Trophoblast cell (in vitro differentiated cells and primary cell): ENCODE measurements around the gene GFRA1.

Experiments used
- DNase-seq, 2 donors: peaks; one replicate each; pipeline ENCODE4 v3.0.0-alpha.2; 2016
- H2AFZ ChIP-seq: 2 replicates; pipeline ENCODE4 v1.6.1; 2013; ENCODE audit warnings: low read length, moderate library complexity, mild to moderate bottlenecking; ENCODE audit not compliant: insufficient read depth, poor library complexity
- H2AK5ac ChIP-seq: 2 replicates; pipeline ENCODE4 v1.6.1; 2013; ENCODE audit warnings: mild to moderate bottlenecking, low read length
- H2BK120ac ChIP-seq: 2 replicates; pipeline ENCODE4 v1.6.1; 2013; ENCODE audit warnings: low read length, mild to moderate bottlenecking, moderate library complexity; ENCODE audit not compliant: insufficient read depth, poor library complexity
- H2BK12ac ChIP-seq: 2 replicates; pipeline ENCODE4 v1.6.1; 2013; ENCODE audit warnings: mild to moderate bottlenecking, low read length, moderate library complexity
- H2BK5ac ChIP-seq: 2 replicates; pipeline ENCODE4 v1.6.1; 2013; ENCODE audit warnings: low read length, low read depth, moderate library complexity, mild to moderate bottlenecking; ENCODE audit not compliant: poor library complexity
- H3K14ac ChIP-seq: 2 replicates; pipeline ENCODE4 v1.6.1; 2013; ENCODE audit warnings: mild to moderate bottlenecking, low read length
- H3K18ac ChIP-seq: 2 replicates; pipeline ENCODE4 v1.6.1; 2013; ENCODE audit warnings: mild to moderate bottlenecking, low read length
- H3K23ac ChIP-seq: 2 replicates; pipeline ENCODE4 v1.6.1; 2013; ENCODE audit warnings: low read length
- H3K27ac ChIP-seq: 2 replicates; pipeline ENCODE4 v1.5.1; 2013; ENCODE audit warnings: low read depth, mild to moderate bottlenecking, inconsistent platforms, low read length, moderate library complexity
- H3K27me3 ChIP-seq: 2 replicates; pipeline ENCODE4 v1.6.1; 2013; ENCODE audit warnings: inconsistent platforms, mild to moderate bottlenecking, low read length, moderate library complexity; ENCODE audit not compliant: insufficient read depth
- H3K36me3 ChIP-seq, 2 experiments: 1 replicate in 1 of 2; 2 replicates in 1 of 2; pipeline ENCODE4 v1.6.1; 2013; ENCODE audit warnings: low read length in 2 of 2, mild to moderate bottlenecking in 2 of 2, moderate library complexity in 1 of 2; ENCODE audit not compliant: insufficient read depth in 2 of 2, control insufficient read depth in 1 of 2
- H3K4ac ChIP-seq: 2 replicates; pipeline ENCODE4 v1.6.1; 2013; ENCODE audit warnings: low read depth, mild to moderate bottlenecking, low read length, moderate library complexity
- H3K4me1 ChIP-seq, 2 experiments: 1 replicate in 1 of 2; 2 replicates in 1 of 2; pipeline ENCODE4 v1.6.1; 2013; ENCODE audit warnings: low read length in 2 of 2, mild to moderate bottlenecking in 2 of 2, moderate library complexity in 1 of 2; ENCODE audit not compliant: insufficient read depth in 2 of 2, control insufficient read depth in 1 of 2
- H3K4me2 ChIP-seq: 2 replicates; pipeline ENCODE4 v1.6.1; 2013; ENCODE audit warnings: inconsistent platforms, mild to moderate bottlenecking, low read length, moderate library complexity
- H3K4me3 ChIP-seq: 2 replicates; pipeline ENCODE4 v1.5.1; 2013; ENCODE audit warnings: mild to moderate bottlenecking, low read depth, low read length, inconsistent platforms
- H3K79me1 ChIP-seq: one replicate; pipeline ENCODE4 v1.6.1; 2013; ENCODE audit warnings: low read length
- H3K79me2 ChIP-seq: 2 replicates; pipeline ENCODE4 v1.6.1; 2013; ENCODE audit warnings: low read length, mild to moderate bottlenecking; ENCODE audit not compliant: control insufficient read depth, insufficient read depth, poor library complexity
- H3K9ac ChIP-seq: 2 replicates; pipeline ENCODE4 v1.6.1; 2013; ENCODE audit warnings: mild to moderate bottlenecking, low read length
- H3K9me3 ChIP-seq: 2 replicates; pipeline ENCODE4 v1.6.1; 2013; ENCODE audit warnings: low read depth, mild to moderate bottlenecking, control low read depth, inconsistent platforms, low read length; ENCODE audit not compliant: insufficient read depth
- H4K12ac ChIP-seq: 2 replicates; pipeline ENCODE4 v1.6.1; 2013; ENCODE audit warnings: low read depth, mild to moderate bottlenecking, low read length, moderate library complexity
- H4K8ac ChIP-seq: 2 replicates; pipeline ENCODE4 v1.6.1; 2013; ENCODE audit warnings: low read depth, mild to moderate bottlenecking, low read length, moderate library complexity
- H4K91ac ChIP-seq: one replicate; pipeline ENCODE4 v1.6.1; 2013; ENCODE audit warnings: low read depth, mild to moderate bottlenecking, low read length, moderate library complexity
- WGBS: extraction: QIAGEN DNeasy Blood & Tissue Kit; methylation state at CpG from one replicate; pipeline ENCODE4 v1.1.7; 2013; ENCODE audit warnings: missing lambda C conversion rate; ENCODE audit not compliant: insufficient read length, insufficient coverage; ENCODE audit errors: extremely low coverage; 5-methylcytosine and 5-hydroxymethylcytosine counted together

GFRA1 gene

GRCh38 chr10:116070743-116071320 lies 202.2 kb downstream of the GFRA1 start:
- H3K79me1 ChIP-seq = peaks cover 1% of the 10 kb centered on the region
- H3K4me3 ChIP-seq = no peak overlapping the region
- no CpG with 5 or more reads among the region's 5 CpGs for WGBS

GRCh38 chr10:116069856-116070255 lies 203.2 kb downstream of the GFRA1 start:
- Histone ChIP-seq H2AFZ (no peak overlapping the region), H2AK5ac (no peak overlapping the region), H3K36me3 (no peaks in the 10 kb centered on the region), H4K8ac (no peak overlapping the region), H3K14ac (no peak overlapping the region), H3K27me3 (no peaks in the 10 kb centered on the region), H3K23ac (no peak overlapping the region), H3K4me3 (no peak overlapping the region), H3K18ac (no peak overlapping the region), H4K12ac (no peak overlapping the region), H3K27ac (peak overlapping the region; percentile 17), H3K4ac (no peak overlapping the region), H2BK120ac (no peak overlapping the region), H3K79me1 (peaks cover 1% of the 10 kb centered on the region), H3K4me1 (peaks cover 16 to 26% of the 10 kb centered on the region in 2 experiments), H3K4me2 (peak overlapping the region; percentile 11), H2BK12ac (no peak overlapping the region), H3K9me3 (no peaks in the 10 kb centered on the region), H3K79me2 (no peaks in the 10 kb centered on the region), H3K9ac (no peak overlapping the region), H2BK5ac (no peak overlapping the region), H4K91ac (peak overlapping the region; percentile 13)
- no CpG with 5 or more reads among the region's 5 CpGs for WGBS
- DNase-seq = no peak

More at GRCh38 chr10:116070743-116071320, 202.2 kb downstream of the GFRA1 start:
- Histone ChIP-seq H3K23ac (no peak overlapping the region), H4K91ac (no peak overlapping the region), H4K12ac (no peak overlapping the region), H3K4me1 (peaks cover 16 to 26% of the 10 kb centered on the region in 2 experiments), H3K9ac (no peak overlapping the region), H3K4me2 (no peak overlapping the region), H3K4ac (no peak overlapping the region), H3K27me3 (no peaks in the 10 kb centered on the region), H2AFZ (no peak overlapping the region), H3K36me3 (no peaks in the 10 kb centered on the region), H2BK5ac (no peak overlapping the region), H2BK12ac (no peak overlapping the region), H3K14ac (no peak overlapping the region), H4K8ac (no peak overlapping the region), H2AK5ac (no peak overlapping the region), H3K9me3 (no peaks in the 10 kb centered on the region), H3K79me2 (no peaks in the 10 kb centered on the region), H3K18ac (no peak overlapping the region), H3K27ac (no peak overlapping the region), H2BK120ac (no peak overlapping the region)
- DNase-seq = no peak

GRCh38 chr10:116067825-116068224 lies 205.2 kb downstream of the GFRA1 start:
- H3K27me3 ChIP-seq = no peaks in the 10 kb centered on the region
- H4K12ac ChIP-seq = no peak overlapping the region
- no peak overlapping the region for H2BK12ac ChIP-seq
- H3K4me3 ChIP-seq = no peak overlapping the region
- no peak overlapping the region for H2BK120ac ChIP-seq
- no peak overlapping the region for H3K9ac ChIP-seq
- H3K18ac ChIP-seq = no peak overlapping the region
- DNase-seq = no peak
- no peaks in the 10 kb centered on the region for H3K79me2 ChIP-seq
- H3K4me1 ChIP-seq = peaks cover 18 to 29% of the 10 kb centered on the region in 2 experiments
- H3K27ac ChIP-seq = no peak overlapping the region
- H2BK5ac ChIP-seq = no peak overlapping the region
- H3K4ac ChIP-seq = no peak overlapping the region
- no CpG with 5 or more reads among the region's 7 CpGs for WGBS
- no peaks in the 10 kb centered on the region for H3K36me3 ChIP-seq
- no peak overlapping the region for H4K91ac ChIP-seq
- H3K9me3 ChIP-seq = no peaks in the 10 kb centered on the region
- no peak overlapping the region for H2AK5ac ChIP-seq
- no peak overlapping the region for H3K23ac ChIP-seq
- peaks cover 1% of the 10 kb centered on the region for H3K79me1 ChIP-seq
- H4K8ac ChIP-seq = no peak overlapping the region
- no peak overlapping the region for H3K14ac ChIP-seq
- H3K4me2 ChIP-seq = no peak overlapping the region
- no peak overlapping the region for H2AFZ ChIP-seq

- Histone ChIP-seq H3K18ac (no peak overlapping the region), H3K79me2 (no peaks in the 10 kb centered on the region), H3K14ac (no peak overlapping the region), H3K9me3 (no peaks in the 10 kb centered on the region), H2BK5ac (no peak overlapping the region), H3K4me2 (no peak overlapping the region), H2AK5ac (no peak overlapping the region), H2BK120ac (no peak overlapping the region), H4K91ac (no peak overlapping the region), H3K9ac (no peak overlapping the region), H3K27ac (no peak overlapping the region), H3K36me3 (no peaks in the 10 kb centered on the region), H2AFZ (no peak overlapping the region), H3K79me1 (no peaks in the 10 kb centered on the region), H3K4ac (no peak overlapping the region), H3K23ac (no peak overlapping the region), H3K27me3 (no peaks in the 10 kb centered on the region), H4K12ac (no peak overlapping the region), H3K4me1 (peaks cover 5 to 11% of the 10 kb centered on the region in 2 experiments), H2BK12ac (no peak overlapping the region), H3K4me3 (no peak overlapping the region), H4K8ac (no peak overlapping the region)
- no peak for DNase-seq
- WGBS = no CpG with 5 or more reads among the region's 4 CpGs
Measured at GRCh38 chr10:116063107-116063506, 209.9 kb downstream of the GFRA1 start.
